Activated CD4-positive, alpha-beta memory T cell treated with anti-CD3 and anti-CD28 coated beads, Interleukin-2, amount 10 ng/mL, durations not matched to agents 7 days and 5 days (primary cell): ENCODE measurements around the gene LDLR. TPM values are rescaled to one million over a fixed set of nuclear protein-coding genes. Genes with fewer than 3 reads are reported as not detected.
"Not testable (repeated sequence)": the region's sequence is repeated elsewhere in the genome, so short reads cannot be mapped to it uniquely, and the experiment has no call there.

Experiments
- CTCF ChIA-PET: fragments of 350-600 bp; sonication (Branson Sonifier 250); formaldehyde crosslinking; loops from one replicate; lab custom pipeline; 2021; ENCODE audit warnings: antibody characterized with exemption, inconsistent platforms; lab: Charles Lee
- POLR2A ChIA-PET: fragments of 350-600 bp; sonication (Branson Sonifier 250); formaldehyde crosslinking; loops from one replicate; lab custom pipeline; 2021; ENCODE audit warnings: antibody characterized with exemption; lab: Charles Lee
- DNase-seq: peaks from one replicate; pipeline ENCODE4 v3.0.0-alpha.2; 2020
- H3K27ac Mint-ChIP-seq: one replicate; pipeline ENCODE4 v1.8.0; 2021; ENCODE audit warnings: mild to moderate bottlenecking, mixed read lengths
- H3K27me3 Mint-ChIP-seq: one replicate; pipeline ENCODE4 v1.8.0; 2021; ENCODE audit warnings: mixed read lengths
- H3K36me3 Mint-ChIP-seq: one replicate; pipeline ENCODE4 v1.8.0; 2021; ENCODE audit warnings: low read depth, mixed read lengths
- H3K4me1 Mint-ChIP-seq: one replicate; pipeline ENCODE4 v1.8.0; 2021; ENCODE audit warnings: mixed read lengths
- H3K4me3 Mint-ChIP-seq: one replicate; pipeline ENCODE4 v1.8.0; 2021; ENCODE audit warnings: mild to moderate bottlenecking, mixed read lengths
- H3K9me3 Mint-ChIP-seq: one replicate; pipeline ENCODE4 v1.8.0; 2021; ENCODE audit warnings: mixed read lengths
- total RNA-seq, 2 experiments: library from RNA; stranded (reverse); gene quantifications; one replicate each; pipeline ENCODE4 v1.2.3, GENCODE V29; 2021

Gene LDLR
- total RNA-seq, 2 experiments from 2014 or later, result 150 to 160 TPM

DNA sequence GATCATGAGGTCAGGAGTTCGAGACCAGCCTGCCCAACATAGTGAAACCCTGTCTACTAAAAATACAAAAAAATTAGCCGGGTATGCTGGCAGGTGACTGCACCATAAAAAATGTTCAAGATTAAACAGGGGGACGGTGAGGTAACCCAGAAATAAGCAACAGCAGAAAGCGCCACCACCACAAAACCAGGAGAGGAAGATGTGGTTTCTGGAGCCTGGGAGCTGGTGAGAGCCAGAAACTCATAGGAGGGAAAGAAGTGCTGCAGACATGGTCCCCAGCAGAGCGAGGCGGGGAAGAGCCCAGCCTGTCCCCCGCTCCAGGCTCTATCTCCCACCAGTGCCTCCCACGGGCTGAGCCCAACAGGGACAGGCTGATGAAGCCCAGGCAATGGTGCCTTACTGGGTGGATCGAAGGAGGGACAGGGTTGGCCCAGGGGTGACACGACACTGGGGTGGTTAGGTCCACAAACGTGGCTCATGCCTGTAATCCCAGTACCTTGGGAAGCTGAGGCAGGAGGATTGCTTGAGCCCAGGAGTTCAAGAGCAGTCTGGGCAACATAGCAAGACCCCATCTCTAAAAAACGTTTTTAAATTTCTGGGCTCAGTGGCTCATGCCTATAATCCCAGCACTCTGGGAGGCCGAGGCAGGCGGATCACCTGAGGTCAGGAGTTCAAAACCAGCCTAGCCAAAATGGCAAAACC is 47.3 kb downstream of the LDLR start:
- H3K27me3 Mint-ChIP-seq, result no peaks in the 10 kb centered on the region
- POLR2A ChIA-PET, result interaction anchor here (2.7 kb wide), 1 partner anchor 18 kb away, joined by 15 read pairs; the partner anchor contains the start of gene SPC24
- peaks cover 15% of the 10 kb centered on the region for H3K36me3 Mint-ChIP-seq
- CTCF ChIA-PET, result interaction anchor here (1.6 to 1.7 kb wide), 2 partner anchors 18 to 101 kb away, joined by 3 to 5 read pairs; no protein-coding TSS in a partner anchor
- DNase-seq, result no peak
- peaks cover 18% of the 10 kb centered on the region for H3K4me1 Mint-ChIP-seq
- H3K9me3 Mint-ChIP-seq, result no peaks in the 10 kb centered on the region
- no peak overlapping the region for H3K4me3 Mint-ChIP-seq
- no peak overlapping the region for H3K27ac Mint-ChIP-seq

DNA sequence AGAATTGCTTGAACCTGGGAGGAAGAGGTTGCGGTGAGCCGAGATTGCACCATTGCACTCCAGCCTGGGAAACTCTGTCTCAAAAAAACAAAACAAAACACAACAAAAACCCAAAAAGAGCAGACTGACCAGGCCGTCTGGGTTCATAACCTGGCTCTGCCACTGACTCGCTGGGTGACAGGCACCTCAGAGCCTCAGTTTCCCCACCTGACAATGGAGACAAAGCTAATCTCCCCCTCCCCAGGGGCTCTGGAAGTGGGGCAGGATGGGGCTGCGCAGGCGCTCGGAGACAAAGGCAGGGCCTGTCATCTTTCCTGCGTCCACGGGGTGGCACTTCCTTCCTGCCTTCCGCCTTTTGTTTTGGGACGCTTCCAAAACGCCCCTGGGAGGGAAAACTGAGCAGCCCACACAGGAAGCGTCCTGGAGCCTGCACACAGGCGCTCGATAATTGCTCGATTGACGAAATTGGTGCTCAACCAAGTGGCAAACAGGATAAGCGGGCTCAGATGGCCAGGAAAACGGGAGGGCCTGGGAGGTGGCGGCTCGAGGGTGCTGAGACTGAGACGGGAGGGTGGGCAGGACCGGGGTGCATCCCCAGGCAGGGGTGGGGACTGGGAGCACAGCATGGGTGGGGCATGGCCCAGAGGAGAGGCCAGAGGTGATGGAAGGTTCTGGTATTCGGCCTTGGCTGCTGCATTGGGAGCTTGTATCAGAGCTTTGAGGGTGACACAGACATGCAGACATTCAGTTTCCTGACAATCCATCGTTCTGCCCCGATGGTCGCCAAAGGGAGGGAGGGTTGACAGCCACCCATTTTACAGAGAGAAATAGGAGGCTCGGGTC is 48.5 kb downstream of the LDLR start:
- H3K4me3 Mint-ChIP-seq, result peak overlapping the region; percentile 65
- H3K27me3 Mint-ChIP-seq, result no peaks in the 10 kb centered on the region
- POLR2A ChIA-PET, result interaction anchor here (0.6 to 2.7 kb wide), 5 partner anchors 7 to 102 kb away, joined by 3 to 15 read pairs (median 4); partner anchors contain the start of gene SPC24
- CTCF ChIA-PET, result interaction anchor here (0.6 to 1.7 kb wide), 5 partner anchors 12 to 187 kb away, joined by 3 to 8 read pairs (median 4); partner anchors contain the start of gene SPC24
- peaks cover 7% of the 10 kb centered on the region for H3K36me3 Mint-ChIP-seq
- no peaks in the 10 kb centered on the region for H3K9me3 Mint-ChIP-seq
- peak; percentile 59 for DNase-seq
- peaks cover 18% of the 10 kb centered on the region for H3K4me1 Mint-ChIP-seq
- peak overlapping the region; percentile 30 for H3K27ac Mint-ChIP-seq

DNA sequence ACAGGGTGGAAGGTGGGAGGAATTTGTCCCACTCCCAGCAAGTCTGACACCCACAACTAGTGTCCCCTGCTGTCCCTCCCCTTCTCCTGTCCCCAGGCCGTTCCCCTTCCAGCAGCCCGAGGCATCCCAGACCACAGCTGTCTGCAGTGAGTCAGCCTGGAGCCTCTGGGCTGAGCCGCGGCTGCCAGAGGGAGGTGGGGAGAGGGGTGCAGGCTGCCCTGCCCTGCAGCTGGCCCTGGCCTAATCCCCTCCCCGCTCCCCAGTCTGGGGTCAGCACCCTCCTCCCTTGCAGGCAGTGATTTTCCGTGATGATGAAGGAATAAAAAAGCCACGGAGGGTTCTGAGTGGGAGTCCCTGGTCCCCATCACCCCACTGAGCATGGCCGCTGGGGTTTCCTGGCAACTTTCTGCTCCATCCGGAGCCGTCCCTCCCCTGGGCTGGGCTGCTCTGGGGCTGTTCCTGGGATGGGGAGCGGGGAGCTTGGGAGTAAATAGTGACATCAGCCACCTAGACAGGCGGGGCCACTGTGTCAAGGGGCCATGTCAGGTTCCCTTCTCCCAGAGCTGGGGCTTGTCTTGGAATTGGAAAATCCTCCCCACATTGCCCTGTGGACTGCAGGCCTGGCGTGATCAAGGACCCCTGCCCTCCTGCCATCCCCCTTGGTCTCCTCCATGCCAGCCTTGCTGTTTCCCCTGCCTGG is 49.5 kb downstream of the LDLR start:
- DNase-seq, result no peak
- ChIA-PET POLR2A (interaction anchor here (0.6 to 2.7 kb wide), 5 partner anchors 8 to 103 kb away, joined by 3 to 15 read pairs (median 4); partner anchors contain the start of gene SPC24), CTCF (interaction anchor here (0.6 to 1.7 kb wide), 4 partner anchors 12 to 103 kb away, joined by 3 to 8 read pairs (median 4); partner anchors contain the start of gene SPC24)
- no peak overlapping the region for H3K27ac Mint-ChIP-seq
- H3K4me3 Mint-ChIP-seq, result no peak overlapping the region
- no peaks in the 10 kb centered on the region for H3K36me3 Mint-ChIP-seq
- no peaks in the 10 kb centered on the region for H3K9me3 Mint-ChIP-seq
- no peaks in the 10 kb centered on the region for H3K27me3 Mint-ChIP-seq
- H3K4me1 Mint-ChIP-seq, result peaks cover 18% of the 10 kb centered on the region

DNA sequence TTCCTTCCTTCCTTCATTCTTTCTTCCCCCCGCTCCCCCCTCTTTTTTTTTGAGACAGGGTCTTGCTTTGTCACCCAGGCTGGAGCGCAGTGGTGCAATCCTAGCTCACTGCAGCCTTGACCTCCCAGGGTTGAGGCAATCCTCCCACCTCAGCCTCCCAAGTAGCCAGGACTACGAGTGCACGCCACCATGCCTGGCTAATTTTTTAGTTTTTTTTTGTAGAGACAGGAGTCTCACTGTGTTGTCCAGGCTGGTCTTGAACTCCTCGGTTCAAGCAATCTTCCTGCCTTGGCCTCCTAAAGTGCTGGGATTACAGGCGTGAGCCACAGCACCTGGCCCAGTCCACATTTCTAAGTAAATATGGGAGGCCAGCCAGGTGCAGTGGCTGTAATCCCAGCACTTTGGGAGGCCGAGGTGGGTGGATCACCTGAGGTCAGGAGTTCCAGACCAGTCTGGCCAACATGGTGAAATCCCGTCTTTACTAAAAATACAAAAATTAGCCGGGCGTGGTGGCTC is 50.8 kb downstream of the LDLR start:
- H3K4me3 Mint-ChIP-seq, H3K27ac Mint-ChIP-seq, DNase-seq, H3K9me3 Mint-ChIP-seq, POLR2A ChIA-PET, H3K36me3 Mint-ChIP-seq, H3K27me3 Mint-ChIP-seq: not testable (repeated sequence)
- peaks cover 18% of the 10 kb centered on the region for H3K4me1 Mint-ChIP-seq
- CTCF ChIA-PET, result interaction anchor here (0.7 kb wide), 2 partner anchors 106 to 198 kb away, joined by 3 to 5 read pairs; no protein-coding TSS in a partner anchor

DNA sequence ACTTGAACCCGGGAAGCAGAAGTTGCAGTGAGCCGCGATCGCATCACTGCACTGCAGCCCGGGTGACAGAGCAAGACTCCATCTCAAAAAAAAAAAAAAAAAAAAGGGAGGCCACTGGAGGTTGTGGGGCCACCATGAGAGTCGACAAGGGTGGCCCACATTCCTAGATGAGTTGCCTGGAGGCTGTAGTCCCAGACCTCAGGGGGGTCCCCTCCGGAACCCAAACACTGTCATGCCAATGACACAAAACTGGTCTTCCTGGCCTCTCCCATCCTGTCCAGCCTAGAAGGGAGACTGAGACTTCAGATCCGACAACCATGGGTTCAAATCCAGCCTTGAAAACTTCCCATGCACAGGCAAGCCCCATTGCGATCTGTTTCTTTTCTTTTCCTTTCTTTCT is 51.6 kb downstream of the LDLR start:
- ChIA-PET CTCF (interaction anchor here (0.7 kb wide), 1 partner anchor 107 kb away, joined by 5 read pairs; no protein-coding TSS in a partner anchor), POLR2A (no interaction called here)
- DNase-seq, result no peak

DNA sequence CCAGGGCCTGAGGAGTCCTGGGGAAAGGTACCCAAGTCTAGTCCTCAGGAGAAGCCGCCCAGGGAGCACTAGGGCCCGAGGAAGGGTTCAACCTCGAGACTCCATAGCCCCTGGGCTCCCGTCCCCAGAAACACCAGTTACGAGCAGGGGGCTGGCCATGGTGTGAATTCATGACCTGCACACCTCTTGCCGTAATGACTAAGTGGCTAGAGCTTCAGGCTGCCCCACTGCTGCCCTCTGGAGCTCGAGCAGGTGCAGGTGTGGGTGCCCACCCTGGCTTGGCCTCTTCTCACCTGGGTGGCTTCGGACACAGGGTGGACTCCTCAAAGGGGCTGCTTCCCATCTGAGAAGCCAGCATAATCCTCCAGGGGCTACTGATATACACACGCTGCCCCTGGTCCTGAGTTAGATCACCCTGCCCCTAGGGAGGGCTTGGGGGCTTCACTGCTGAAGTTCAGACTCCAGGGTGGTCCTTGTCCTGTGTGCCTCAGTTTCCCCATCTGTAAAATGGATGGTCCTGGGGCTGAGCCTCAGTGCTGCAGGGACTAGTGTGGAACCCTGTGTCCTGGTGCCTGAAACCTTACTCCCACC is 52.8 kb downstream of the LDLR start:
- Mint-ChIP-seq H3K27ac (no peak overlapping the region), H3K36me3 (peaks cover 22% of the 10 kb centered on the region), H3K27me3 (no peaks in the 10 kb centered on the region), H3K4me1 (peaks cover 13% of the 10 kb centered on the region), H3K4me3 (no peak overlapping the region), H3K9me3 (no peaks in the 10 kb centered on the region)
- ChIA-PET CTCF (interaction anchor here (0.6 kb wide), 1 partner anchor 192 kb away, joined by 3 read pairs; no protein-coding TSS in a partner anchor), POLR2A (interaction anchor here (0.8 kb wide), 1 partner anchor 9 kb away, joined by 3 read pairs; no protein-coding TSS in a partner anchor)
- no peak for DNase-seq

More for the DNA sequence above, 51.6 kb downstream of the LDLR start:
- Mint-ChIP-seq H3K4me3 (no peak overlapping the region), H3K27ac (no peak overlapping the region), H3K9me3 (no peaks in the 10 kb centered on the region), H3K4me1 (peaks cover 18% of the 10 kb centered on the region), H3K36me3 (peaks cover 10% of the 10 kb centered on the region), H3K27me3 (no peaks in the 10 kb centered on the region)

DNA sequence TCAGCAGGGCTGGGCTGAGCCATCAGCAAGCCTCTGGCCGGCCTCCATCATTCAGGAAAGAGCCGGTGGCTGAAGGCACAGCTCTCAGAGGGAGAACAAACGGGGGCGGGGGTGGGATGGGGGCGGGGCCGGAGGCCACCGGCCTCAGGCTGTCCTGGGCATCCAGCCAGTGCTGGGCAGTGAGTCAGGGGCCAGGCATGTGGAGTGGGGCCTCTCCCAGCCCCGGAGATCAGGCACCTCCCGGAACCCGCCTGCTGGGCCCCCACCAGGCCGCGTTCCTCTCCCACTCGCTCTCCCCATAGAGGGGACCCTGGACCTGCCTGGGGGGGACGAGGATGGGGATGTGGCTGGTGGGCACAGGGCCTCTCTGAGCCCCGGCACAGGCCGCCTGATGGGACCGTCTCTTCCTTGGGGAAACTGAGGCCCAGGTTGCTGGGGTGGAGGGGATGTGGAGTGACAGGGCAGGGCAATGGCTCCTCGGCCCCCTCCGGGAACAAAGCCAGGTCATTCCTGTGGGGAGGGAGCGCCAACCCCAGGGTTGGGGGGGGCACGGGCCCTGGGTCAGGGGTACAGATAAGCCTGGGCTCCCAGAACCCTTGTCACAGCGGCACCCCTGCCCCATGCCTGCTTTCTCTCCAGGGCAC is 53.4 kb downstream of the LDLR start:
- POLR2A ChIA-PET, result interaction anchor here (5.3 kb wide), 1 partner anchor 13 kb away, joined by 21 read pairs; the partner anchor contains the start of gene SPC24
- Mint-ChIP-seq H3K4me3 (no peak overlapping the region), H3K27ac (no peak overlapping the region), H3K4me1 (peaks cover 8% of the 10 kb centered on the region), H3K27me3 (no peaks in the 10 kb centered on the region), H3K9me3 (no peaks in the 10 kb centered on the region), H3K36me3 (peaks cover 26% of the 10 kb centered on the region)
- CTCF ChIA-PET, result no interaction called here
- no peak for DNase-seq

DNA sequence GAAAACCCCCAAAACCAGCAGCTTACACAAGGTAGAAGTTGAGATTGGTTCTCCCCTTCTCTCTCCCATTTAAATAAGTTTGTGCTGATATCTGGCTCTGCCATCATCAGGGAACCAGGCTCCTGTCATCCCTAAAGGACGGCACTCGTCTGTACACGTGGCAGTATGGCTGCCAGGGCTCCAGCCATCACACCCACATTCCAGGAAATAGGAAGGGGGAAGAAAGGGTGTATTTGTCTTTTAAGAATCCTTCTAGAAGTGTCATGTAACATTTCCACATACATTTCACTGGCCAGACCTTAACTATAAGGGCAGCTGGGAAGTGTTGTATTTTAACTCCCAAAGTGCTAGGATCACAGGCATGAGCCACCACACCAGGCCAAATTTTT is 56.3 kb downstream of the LDLR start:
- Mint-ChIP-seq H3K4me1 (no peaks in the 10 kb centered on the region), H3K4me3 (no peak overlapping the region), H3K27me3 (no peaks in the 10 kb centered on the region), H3K36me3 (peaks cover 40% of the 10 kb centered on the region), H3K9me3 (no peaks in the 10 kb centered on the region), H3K27ac (no peak overlapping the region)
- DNase-seq, result no peak
- ChIA-PET POLR2A (interaction anchor here (5.3 kb wide), 1 partner anchor 10 kb away, joined by 21 read pairs; the partner anchor contains the start of gene SPC24), CTCF (interaction anchor here (0.9 kb wide), 1 partner anchor 209 kb away, joined by 4 read pairs; no protein-coding TSS in a partner anchor)

DNA sequence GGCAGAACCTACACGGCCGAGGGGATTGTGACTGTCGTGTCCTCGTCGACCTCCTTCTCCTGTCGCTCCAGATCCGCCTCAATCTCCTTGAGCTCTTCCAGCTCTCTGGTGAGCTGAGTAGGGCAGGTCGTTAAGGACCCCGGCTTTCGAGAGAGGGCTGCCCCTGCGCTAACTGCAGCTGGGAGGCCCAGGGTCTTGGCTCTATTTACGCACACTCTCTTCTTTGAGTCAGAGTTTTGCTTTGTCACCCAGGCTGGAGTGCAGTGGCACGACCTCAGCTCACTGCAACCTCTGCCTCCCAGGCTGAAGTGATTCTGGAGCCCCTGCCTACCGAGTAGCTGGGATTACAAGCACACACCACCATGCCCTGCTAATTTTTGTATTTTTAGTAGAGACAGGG is 58.7 kb downstream of the LDLR start:
- Mint-ChIP-seq H3K4me3 (no peak overlapping the region), H3K27ac (no peak overlapping the region), H3K9me3 (no peaks in the 10 kb centered on the region), H3K36me3 (peaks cover 52% of the 10 kb centered on the region), H3K27me3 (no peaks in the 10 kb centered on the region), H3K4me1 (peaks cover 11% of the 10 kb centered on the region)
- ChIA-PET CTCF (no interaction called here), POLR2A (interaction anchor here (5.3 kb wide), 1 partner anchor 8 kb away, joined by 21 read pairs; the partner anchor contains the start of gene SPC24)
- no peak for DNase-seq

DNA sequence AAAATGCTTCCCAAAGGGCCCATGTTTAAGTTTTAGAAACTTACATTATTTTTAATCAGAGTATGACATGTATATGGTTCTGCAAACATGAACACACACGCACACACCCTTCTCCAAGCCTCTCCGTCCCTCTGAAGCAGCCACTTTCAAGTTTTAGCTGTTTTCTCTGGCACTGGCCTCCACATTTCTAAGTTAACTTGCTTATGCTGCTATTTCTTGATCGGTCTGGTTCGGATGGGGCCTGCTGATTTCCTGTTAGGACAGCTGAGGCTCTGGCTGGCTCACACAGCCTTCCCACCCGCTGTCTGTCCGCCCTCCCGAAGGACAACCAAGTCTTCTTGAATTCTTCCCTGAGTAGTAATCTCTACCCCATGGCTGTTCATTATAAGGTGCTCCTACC is 61.9 kb downstream of the LDLR start:
- ChIA-PET CTCF (interaction anchor here (1.3 kb wide), 1 partner anchor 116 kb away, joined by 3 read pairs; no protein-coding TSS in a partner anchor), POLR2A (interaction anchor here (0.9 kb wide), 1 partner anchor 9 kb away, joined by 3 read pairs; no protein-coding TSS in a partner anchor)
- no peaks in the 10 kb centered on the region for H3K27me3 Mint-ChIP-seq

More for the DNA sequence above, 61.9 kb downstream of the LDLR start:
- Mint-ChIP-seq H3K36me3 (peaks cover 47% of the 10 kb centered on the region), H3K4me1 (peaks cover 27% of the 10 kb centered on the region), H3K4me3 (no peak overlapping the region), H3K9me3 (no peaks in the 10 kb centered on the region), H3K27ac (no peak overlapping the region)
- no peak for DNase-seq
